Measurements from ENCODE around the gene UGT1A1.

UGT1A1 gene

GRCh38 chr2:233758141-233758540, 1.9 kb upstream of the UGT1A1 start:
- TF ChIP-seq CTCF (conservative IDR thresholded peaks at IDR 0.05; ENCODE audit: low read depth, low read length): no peak
- no peaks in the 10 kb centered on the region for H4K20me1 ChIP-seq (ENCODE audit: insufficient read depth)

GRCh38 chr2:233758849-233759248, 1.2 kb upstream of the UGT1A1 start:
- no peak overlapping the region for H3K4me3 ChIP-seq (IDR thresholded peaks at IDR 0.05; ENCODE audit: insufficient read depth, low read depth, low read length)
- H3K4me1 ChIP-seq (ENCODE audit: low read depth, poor library complexity, severe bottlenecking): no peaks in the 10 kb centered on the region
- no peaks in the 10 kb centered on the region for H3K27me3 ChIP-seq (ENCODE audit: insufficient read depth, low read depth)
- H3K79me2 ChIP-seq (ENCODE audit: insufficient read depth, low read depth): no peaks in the 10 kb centered on the region
- H3K27ac ChIP-seq: no peak overlapping the region
- TF ChIP-seq CTCF (conservative IDR thresholded peaks at IDR 0.05; ENCODE audit: low read depth, low read length): no peak
- no peaks in the 10 kb centered on the region for H4K20me1 ChIP-seq (ENCODE audit: insufficient read depth)
- no peak overlapping the region for H2AFZ ChIP-seq (ENCODE audit: low read depth)
- no peak overlapping the region for H3K4me2 ChIP-seq
- H3K36me3 ChIP-seq (ENCODE audit: insufficient read depth): no peaks in the 10 kb centered on the region
- H3K9ac ChIP-seq: no peak overlapping the region

More at GRCh38 chr2:233758141-233758540, 1.9 kb upstream of the UGT1A1 start:
- Histone ChIP-seq H3K9ac (no peak overlapping the region), H3K4me3 (IDR thresholded peaks at IDR 0.05; ENCODE audit: insufficient read depth, low read depth, low read length) (no peak overlapping the region), H3K79me2 (ENCODE audit: insufficient read depth, low read depth) (no peaks in the 10 kb centered on the region), H2AFZ (ENCODE audit: low read depth) (no peak overlapping the region), H3K27me3 (ENCODE audit: insufficient read depth, low read depth) (no peaks in the 10 kb centered on the region), H3K4me1 (ENCODE audit: low read depth, poor library complexity, severe bottlenecking) (no peaks in the 10 kb centered on the region), H3K4me2 (no peak overlapping the region), H3K36me3 (ENCODE audit: insufficient read depth) (no peaks in the 10 kb centered on the region), H3K27ac (no peak overlapping the region)

- H3K79me2 ChIP-seq (ENCODE audit: insufficient read depth, low read depth): no peaks in the 10 kb centered on the region
- H3K4me2 ChIP-seq: no peak overlapping the region
- no peak overlapping the region for H3K4me3 ChIP-seq (IDR thresholded peaks at IDR 0.05; ENCODE audit: insufficient read depth, low read depth, low read length)
- H4K20me1 ChIP-seq (ENCODE audit: insufficient read depth): no peaks in the 10 kb centered on the region
- H3K4me1 ChIP-seq (ENCODE audit: low read depth, poor library complexity, severe bottlenecking): no peaks in the 10 kb centered on the region
- H3K36me3 ChIP-seq (ENCODE audit: insufficient read depth): no peaks in the 10 kb centered on the region
- H2AFZ ChIP-seq (ENCODE audit: low read depth): no peak overlapping the region
- no peak overlapping the region for H3K27ac ChIP-seq
- TF ChIP-seq CTCF (conservative IDR thresholded peaks at IDR 0.05; ENCODE audit: low read depth, low read length): no peak
- H3K9ac ChIP-seq: no peak overlapping the region
- H3K27me3 ChIP-seq (ENCODE audit: insufficient read depth, low read depth): no peaks in the 10 kb centered on the region
Observed at GRCh38 chr2:233761040-233761769, 1.1 kb downstream of the UGT1A1 start.

GRCh38 chr2:233764264-233764663, 4.2 kb downstream of the UGT1A1 start:
- no peaks in the 10 kb centered on the region for H3K4me1 ChIP-seq (ENCODE audit: low read depth, poor library complexity, severe bottlenecking)
- H3K79me2 ChIP-seq (ENCODE audit: insufficient read depth, low read depth): no peaks in the 10 kb centered on the region
- no peak overlapping the region for H2AFZ ChIP-seq (ENCODE audit: low read depth)
- H3K27me3 ChIP-seq (ENCODE audit: insufficient read depth, low read depth): no peaks in the 10 kb centered on the region
- H3K4me2 ChIP-seq: no peak overlapping the region
- no peak overlapping the region for H3K27ac ChIP-seq
- no peak overlapping the region for H3K9ac ChIP-seq
- TF ChIP-seq CTCF (conservative IDR thresholded peaks at IDR 0.05; ENCODE audit: low read depth, low read length): no peak
- no peaks in the 10 kb centered on the region for H3K36me3 ChIP-seq (ENCODE audit: insufficient read depth)
- no peaks in the 10 kb centered on the region for H4K20me1 ChIP-seq (ENCODE audit: insufficient read depth)
- H3K4me3 ChIP-seq (IDR thresholded peaks at IDR 0.05; ENCODE audit: insufficient read depth, low read depth, low read length): no peak overlapping the region
